Neural progenitor cell (in vitro differentiated cells): ENCODE data around the gene NTHL1. TPM values are rescaled to one million over a fixed set of nuclear protein-coding genes. Genes with fewer than 3 reads are reported as not detected.

Experiments
- DNase-seq: peaks from one replicate; pipeline ENCODE4 v3.0.0-alpha.2; 2016; ENCODE audit warnings: low spot score
- H2AFZ ChIP-seq: fragments of 200-600 bp; sonication (generic); replicated peaks from 2 replicates; pipeline ENCODE4 v1.6.1; 2016; ENCODE audit warnings: antibody characterized with exemption
- H3F3A ChIP-seq: fragments of 200-600 bp; sonication (generic); 2 replicates; pipeline ENCODE4 v1.6.1; 2016; ENCODE audit warnings: antibody characterized with exemption, low read depth
- H3K27ac ChIP-seq: fragments of 200-600 bp; sonication (generic); 2 replicates; pipeline ENCODE4 v1.5.1; 2016; ENCODE audit warnings: mild to moderate bottlenecking
- H3K27me3 ChIP-seq: fragments of 200-600 bp; sonication (generic); 2 replicates; pipeline ENCODE4 v1.6.1; 2016; ENCODE audit warnings: mild to moderate bottlenecking, moderate library complexity
- H3K36me3 ChIP-seq: fragments of 200-600 bp; sonication (generic); 2 replicates; pipeline ENCODE4 v1.5.1; 2016
- H3K4me1 ChIP-seq: fragments of 200-600 bp; sonication (generic); 2 replicates; pipeline ENCODE4 v1.6.1; 2016; ENCODE audit warnings: mixed run types
- H3K4me2 ChIP-seq: fragments of 200-600 bp; sonication (generic); 2 replicates; pipeline ENCODE4 v1.6.1; 2016
- H3K4me3 ChIP-seq: fragments of 200-600 bp; sonication (generic); 2 replicates; pipeline ENCODE4 v1.5.1; 2016
- H3K79me2 ChIP-seq: fragments of 200-600 bp; sonication (generic); 2 replicates; pipeline ENCODE4 v1.6.1; 2016; ENCODE audit warnings: low read depth
- H3K9ac ChIP-seq: fragments of 200-600 bp; sonication (generic); 2 replicates; pipeline ENCODE4 v1.6.1; 2016
- H3K9me3 ChIP-seq: fragments of 200-600 bp; sonication (generic); 2 replicates; pipeline ENCODE4 v1.5.1; 2016; ENCODE audit warnings: low read depth
- H4K20me1 ChIP-seq: fragments of 200-600 bp; sonication (generic); 2 replicates; pipeline ENCODE4 v1.6.1; 2016; ENCODE audit warnings: low read depth
- H3K27ac Mint-ChIP-seq: 3 replicates; pipeline ENCODE4 v1.8.0; 2021; ENCODE audit warnings: mixed read lengths
- H3K27me3 Mint-ChIP-seq: 2 replicates; pipeline ENCODE4 v1.8.0; 2022; ENCODE audit warnings: low read depth, mild to moderate bottlenecking, inconsistent platforms, moderate library complexity, mixed read lengths; ENCODE audit not compliant: insufficient read depth
- H3K36me3 Mint-ChIP-seq: 3 replicates; pipeline ENCODE4 v1.8.0; 2021; ENCODE audit warnings: mixed read lengths
- H3K4me1 Mint-ChIP-seq: 3 replicates; pipeline ENCODE4 v1.8.0; 2021; ENCODE audit warnings: mixed read lengths
- H3K4me3 Mint-ChIP-seq: 3 replicates; pipeline ENCODE4 v1.8.0; 2021; ENCODE audit warnings: mild to moderate bottlenecking, moderate library complexity, mixed read lengths
- H3K9me3 Mint-ChIP-seq: 3 replicates; pipeline ENCODE4 v1.8.0; 2020; ENCODE audit warnings: mixed read lengths
- CTCF ChIP-seq: fragments of 200-600 bp; sonication (generic); IDR thresholded peaks from 2 replicates; pipeline ENCODE4 v1.5.1; 2017; ENCODE audit warnings: antibody characterized with exemption, mild to moderate bottlenecking
- EZH2 ChIP-seq: fragments of 200-600 bp; sonication (generic); IDR thresholded peaks from 2 replicates; pipeline ENCODE4 v1.6.1; 2017; ENCODE audit warnings: antibody characterized with exemption, mild to moderate bottlenecking, moderate library complexity
- EZH2phosphoT487 ChIP-seq: fragments of 200-600 bp; sonication (generic); IDR thresholded peaks from 2 replicates; pipeline ENCODE4 v1.6.1; 2017; ENCODE audit warnings: antibody characterized with exemption
- microRNA counts: library from miRNA; unstranded; fragments of <30 nt; microRNA quantifications from one replicate; lab custom pipeline; 2016
- microRNA-seq: library from miRNA; unstranded; fragments of <30 nt; microRNA quantifications from one replicate; pipeline ENCODE4, GENCODE V29; 2016
- small RNA-seq: library from RNA; depleted of rRNA; stranded (forward); fragments of <200 nt; gene quantifications from one replicate; pipeline ENCODE3, GENCODE V24; 2015
- total RNA-seq: library from RNA; depleted of rRNA; stranded (reverse); fragments of >200 nt; gene quantifications from 2 replicates; pipeline ENCODE4 v1.2.3, GENCODE V29; 2015; ENCODE audit warnings: low replicate concordance

Gene NTHL1
- total RNA-seq, 1 donor from 2014 or later = 26.3 TPM

- H3K27me3 ChIP-seq = peaks cover 58% of the 10 kb centered on the region
- H4K20me1 ChIP-seq = peaks cover 24% of the 10 kb centered on the region
- no peak overlapping the region for H3K9ac ChIP-seq
- H2AFZ ChIP-seq = no peak overlapping the region
- no peak overlapping the region for H3K27ac ChIP-seq
- Mint-ChIP-seq H3K27me3 (peaks cover 27% of the 10 kb centered on the region), H3K36me3 (peaks cover 13% of the 10 kb centered on the region), H3K27ac (no peak overlapping the region), H3K4me1 (peaks cover 14% of the 10 kb centered on the region), H3K9me3 (peaks cover 2% of the 10 kb centered on the region), H3K4me3 (peak overlapping the region; percentile 81)
- no peak for DNase-seq
- H3K9me3 ChIP-seq = no peaks in the 10 kb centered on the region
- no peaks in the 10 kb centered on the region for H3K36me3 ChIP-seq
- no peak for TF ChIP-seq CTCF
- TF ChIP-seq EZH2 = peak; percentile 63
- TF ChIP-seq EZH2phosphoT487 = peak; percentile 56
- H3K4me3 ChIP-seq = peak overlapping the region; percentile 55
- peak overlapping the region; percentile 84 for H3K4me2 ChIP-seq
- H3K79me2 ChIP-seq = no peaks in the 10 kb centered on the region
- peaks cover 56% of the 10 kb centered on the region for H3F3A ChIP-seq
- peaks cover 10% of the 10 kb centered on the region for H3K4me1 ChIP-seq
Measured at GRCh38 chr16:1991135-1991551, 56.5 kb downstream of the NTHL1 start.

GRCh38 chr16:1990351-1991134 lies 57.1 kb downstream of the NTHL1 start:
- Histone ChIP-seq H3K36me3 (no peaks in the 10 kb centered on the region), H3F3A (peaks cover 52% of the 10 kb centered on the region), H3K27ac (no peak overlapping the region), H3K9me3 (no peaks in the 10 kb centered on the region), H2AFZ (peak overlapping the region; percentile 45), H3K9ac (no peak overlapping the region), H3K4me3 (peak overlapping the region; percentile 55), H3K27me3 (peaks cover 58% of the 10 kb centered on the region), H3K4me1 (peaks cover 10% of the 10 kb centered on the region), H3K79me2 (peaks cover under 1% of the 10 kb centered on the region), H4K20me1 (peaks cover 24% of the 10 kb centered on the region), H3K4me2 (peak overlapping the region; percentile 84)
- H3K27ac Mint-ChIP-seq = no peak overlapping the region
- H3K4me3 Mint-ChIP-seq = peak overlapping the region; percentile 71
- H3K9me3 Mint-ChIP-seq = peaks cover 2% of the 10 kb centered on the region
- peaks cover 13% of the 10 kb centered on the region for H3K36me3 Mint-ChIP-seq
- peak; percentile 71 for TF ChIP-seq EZH2phosphoT487
- TF ChIP-seq EZH2 = no peak
- TF ChIP-seq CTCF = no peak
- peaks cover 27% of the 10 kb centered on the region for H3K27me3 Mint-ChIP-seq
- peak; percentile 86 for DNase-seq
- peaks cover 14% of the 10 kb centered on the region for H3K4me1 Mint-ChIP-seq

- peaks cover 58% of the 10 kb centered on the region for H3K27me3 ChIP-seq
- H3K9me3 Mint-ChIP-seq = peaks cover 2% of the 10 kb centered on the region
- H3K4me2 ChIP-seq = peak overlapping the region; percentile 84
- H3F3A ChIP-seq = peaks cover 49% of the 10 kb centered on the region
- H3K27ac ChIP-seq = no peak overlapping the region
- H3K9me3 ChIP-seq = no peaks in the 10 kb centered on the region
- TF ChIP-seq EZH2phosphoT487 = no peak
- peaks cover 10% of the 10 kb centered on the region for H3K36me3 Mint-ChIP-seq
- H3K4me3 ChIP-seq = peak overlapping the region; percentile 55
- H3K27me3 Mint-ChIP-seq = peaks cover 27% of the 10 kb centered on the region
- peaks cover 13% of the 10 kb centered on the region for H3K4me1 ChIP-seq
- H4K20me1 ChIP-seq = peaks cover 24% of the 10 kb centered on the region
- H3K79me2 ChIP-seq = peaks cover 5% of the 10 kb centered on the region
- peak overlapping the region; percentile 45 for H2AFZ ChIP-seq
- no peak overlapping the region for H3K27ac Mint-ChIP-seq
- no peaks in the 10 kb centered on the region for H3K36me3 ChIP-seq
- H3K4me1 Mint-ChIP-seq = peaks cover 17% of the 10 kb centered on the region
- no peak overlapping the region for H3K4me3 Mint-ChIP-seq
- no peak for DNase-seq
- no peak overlapping the region for H3K9ac ChIP-seq
Measured at GRCh38 chr16:1990101-1990350, 57.6 kb downstream of the NTHL1 start.

MicroRNA genes within 50 kb of the gene (microRNA counts, 767-probe panel; counts per million panel counts)
- microRNA hsa-miR-1225-3p (lab: Ali Mortazavi, UCI) = 460 counts per million, percentile 90 among the panel's probes with 10 or more counts
- microRNA hsa-miR-1225-5p (lab: Ali Mortazavi, UCI) = 460 counts per million, percentile 90 among the panel's probes with 10 or more counts

Small RNA genes within 50 kb of the gene (microRNA-seq; reads per million reads assigned to microRNA genes)
- not detected for gene MIR1225

Small RNA genes within 50 kb of the gene (small RNA-seq; reads per million reads assigned to genes)
- gene MIR1225 (not detected), gene RN7SL219P (not detected)

Other genes with a start within 250 kb of the NTHL1 start
- 38.3 and 72.1 TPM in 2 replicates for gene HAGH, start 221.0 kb downstream of the NTHL1 start, total RNA-seq
- gene FAHD1, start 220.6 kb downstream of the NTHL1 start, total RNA-seq = 18.5 and 21.6 TPM in 2 replicates
- gene MEIOB, start 175.7 kb downstream of the NTHL1 start, total RNA-seq = 1.9 and 3.7 TPM in 2 replicates
- gene HS3ST6, start 129.4 kb downstream of the NTHL1 start, total RNA-seq = 1.1 TPM in 1 of 2 replicates, not detected in the other
- 19.4 and 26.9 TPM in 2 replicates for gene MSRB1, start 104.6 kb downstream of the NTHL1 start, total RNA-seq
- gene RPL3L, start 93.1 kb downstream of the NTHL1 start, total RNA-seq = not detected in 2 replicates
- 155 and 160 TPM in 2 replicates for gene NDUFB10, start 88.3 kb downstream of the NTHL1 start, total RNA-seq
- 3,079 and 5,348 TPM in 2 replicates for gene RPS2, start 83.0 kb downstream of the NTHL1 start, total RNA-seq
- not detected in 2 replicates for gene RNF151, start 81.0 kb downstream of the NTHL1 start, total RNA-seq
- 30.7 and 47.6 TPM in 2 replicates for gene TBL3, start 75.8 kb downstream of the NTHL1 start, total RNA-seq
- gene NOXO1, start 66.4 kb downstream of the NTHL1 start, total RNA-seq = not detected in 2 replicates
- gene GFER, start 63.6 kb downstream of the NTHL1 start, total RNA-seq = 35.1 and 35.5 TPM in 2 replicates
- 4.4 and 8.7 TPM in 2 replicates for gene SYNGR3, start 57.9 kb downstream of the NTHL1 start, total RNA-seq
- gene ZNF598, start 38.0 kb downstream of the NTHL1 start, total RNA-seq = 12.7 and 31.2 TPM in 2 replicates
- gene NPW, start 28.0 kb downstream of the NTHL1 start, total RNA-seq = 0.99 TPM in 1 of 2 replicates, not detected in the other
- 3.0 and 9.1 TPM in 2 replicates for gene NHERF2, start 20.9 kb downstream of the NTHL1 start, total RNA-seq
- gene TSC2, start 151 bp upstream of the NTHL1 start, total RNA-seq = 55.1 and 63.4 TPM in 2 replicates
- 16.9 and 73.4 TPM in 2 replicates for gene PKD1, start 88.1 kb upstream of the NTHL1 start, total RNA-seq
- 2.1 and 4.4 TPM in 2 replicates for gene RAB26, start 100.8 kb upstream of the NTHL1 start, total RNA-seq
- 24.1 and 63.6 TPM in 2 replicates for gene TRAF7, start 107.9 kb upstream of the NTHL1 start, total RNA-seq
- 1.6 and 9.0 TPM in 2 replicates for gene CASKIN1, start 148.8 kb upstream of the NTHL1 start, total RNA-seq
- 24.9 and 89.0 TPM in 2 replicates for gene MLST8, start 157.6 kb upstream of the NTHL1 start, total RNA-seq
- 5.2 and 14.5 TPM in 2 replicates for gene BRICD5, start 163.0 kb upstream of the NTHL1 start, total RNA-seq
- 13.3 and 42.9 TPM in 2 replicates for gene PGP, start 167.0 kb upstream of the NTHL1 start, total RNA-seq
- gene E4F1, start 175.8 kb upstream of the NTHL1 start, total RNA-seq = 7.4 and 37.7 TPM in 2 replicates
- gene DNASE1L2, start 188.6 kb upstream of the NTHL1 start, total RNA-seq = 0.21 and 1.6 TPM in 2 replicates
- 39.7 and 85.6 TPM in 2 replicates for gene ECI1, start 203.8 kb upstream of the NTHL1 start, total RNA-seq
- 176 and 284 TPM in 2 replicates for gene RNPS1, start 220.3 kb upstream of the NTHL1 start, total RNA-seq